HepG2 (cell line): ENCODE data around the gene AP5Z1. TPM values are rescaled to one million over a fixed set of nuclear protein-coding genes. Genes with fewer than 3 reads are reported as not detected.
A peak's percentile ranks its signal among the peaks of the same experiment; 100 is the strongest.

Source experiments
- ATAC-seq: fragments of 200-7000 bp; cut with Tn5 transposase; 3 replicates; pipeline ENCODE4 v1.9.1; 2020; ENCODE audit warnings: mild to moderate bottlenecking, moderate library complexity
- BruUV-seq: library from RNA; stranded (reverse); fragments of 400-500 nt; replicated peaks from 2 replicates; lab custom pipeline; 2021; lab: Mats Ljungman, UMichigan
- CTCF ChIA-PET: fragments of 300-600 bp; formaldehyde crosslinking; extraction: SDS; loops from one replicate; lab custom pipeline; 2021; ENCODE audit warnings: low total read pairs, inconsistent platforms, low intra/inter-chr PET ratio; lab: Yijun Ruan, JAX
- POLR2A ChIA-PET: fragments of 350-600 bp; sonication (Branson Sonifier 250); formaldehyde crosslinking; loops from one replicate; lab custom pipeline; 2020; ENCODE audit warnings: antibody characterized with exemption, inconsistent platforms; lab: Yijun Ruan, JAX
- DNase-seq: peaks from one replicate; pipeline ENCODE4 v3.0.0-alpha.2; 2015; ENCODE audit warnings: low spot score
- FAIRE-seq: peaks from 3 replicates; lab custom pipeline; 2011; peaks lifted over from hg19 to GRCh38; lab: Jason Lieb, UNC
- H2AFZ ChIP-seq: one replicate; pipeline ENCODE4 v1.6.1; 2011; ENCODE audit warnings: low read length, inconsistent platforms
- H3K27ac ChIP-seq: fragments of 300-600 bp; 3 replicates; pipeline ENCODE4 v1.8.0; 2011; ENCODE audit warnings: mixed run types, mild to moderate bottlenecking, mixed read lengths, low read length, inconsistent platforms; ENCODE audit not compliant: insufficient read depth; ENCODE audit errors: extremely low read length
- H3K27me3 ChIP-seq, 2 experiments: fragments of 200-600 bp in 1 of 2; 2 replicates in 1 of 2; 3 replicates in 1 of 2; pipeline versions ENCODE4 v1.6.0 to v1.8.0; 2011; ENCODE audit warnings: low read length in 2 of 2, mild to moderate bottlenecking in 2 of 2, moderate library complexity in 2 of 2, inconsistent platforms in 1 of 2; ENCODE audit not compliant: insufficient read depth in 2 of 2, control insufficient read depth in 1 of 2
- H3K36me3 ChIP-seq, 2 experiments: fragments of 200-600 bp in 1 of 2; replicated peaks in 1 of 2; 2 replicates in 1 of 2; 3 replicates in 1 of 2; pipeline versions ENCODE4 v1.5.1 to v1.8.0; 2011; ENCODE audit warnings: low read length in 2 of 2, inconsistent platforms in 1 of 2; ENCODE audit not compliant: insufficient read depth in 2 of 2, control insufficient read depth in 1 of 2
- H3K4me1 ChIP-seq: 2 replicates; pipeline ENCODE4 v1.5.1; 2012; ENCODE audit warnings: low read length, inconsistent platforms; ENCODE audit not compliant: insufficient read depth
- H3K4me2 ChIP-seq: 2 replicates; pipeline ENCODE4 v1.6.0; 2011; ENCODE audit warnings: low read depth, low read length, inconsistent platforms
- H3K4me3 ChIP-seq, 3 experiments: fragments of 200-600 bp in 1 of 3; sonication (generic), shearing (Covaris generic) in 1 of 3; replicated peaks in 1 of 3; 2 replicates each; pipeline ENCODE4 v1.5.1; 2011 to 2016; ENCODE audit warnings: low read length in 3 of 3, inconsistent platforms in 2 of 3, low read depth in 2 of 3, mild to moderate bottlenecking in 2 of 3, control low read depth in 1 of 3, mixed read lengths in 1 of 3; ENCODE audit not compliant: insufficient read depth in 1 of 3
- H3K79me2 ChIP-seq: one replicate; pipeline ENCODE4 v1.6.1; 2011; ENCODE audit warnings: low read length, inconsistent platforms; ENCODE audit not compliant: insufficient read depth
- H3K9ac ChIP-seq: 2 replicates; pipeline ENCODE4 v1.6.0; 2011; ENCODE audit warnings: mild to moderate bottlenecking, low read depth, low read length, inconsistent platforms; ENCODE audit not compliant: insufficient read depth
- H3K9me3 ChIP-seq: 2 replicates; pipeline ENCODE4 v1.5.1; 2012; ENCODE audit warnings: mild to moderate bottlenecking, low read length
- H4K20me1 ChIP-seq: 2 replicates; pipeline ENCODE4 v1.6.0; 2011; ENCODE audit warnings: inconsistent platforms, mild to moderate bottlenecking, low read length, moderate library complexity; ENCODE audit not compliant: insufficient read depth
- AKAP8 ChIP-seq: sonication (generic); formaldehyde crosslinking; IDR thresholded peaks from 2 replicates; pipeline ENCODE4 v1.5.1; 2020; ENCODE audit warnings: mild to moderate bottlenecking, missing genetic modification reagents
- HNRNPH1 ChIP-seq: fragments of 200-400 bp; formaldehyde crosslinking; optimal IDR thresholded peaks from 2 replicates; pipeline ENCODE3; 2017; ENCODE audit warnings: mild to moderate bottlenecking, low read depth, low read length
- JUNB ChIP-seq: sonication (generic); formaldehyde crosslinking; IDR thresholded peaks from 2 replicates; pipeline ENCODE4 v1.8.0; 2022; ENCODE audit warnings: missing genetic modification reagents, mild to moderate bottlenecking, borderline replicate concordance
- MXI1 ChIP-seq: IDR thresholded peaks from 3 replicates; pipeline ENCODE4 v1.6.1; 2012; ENCODE audit warnings: low read depth, low read length, inconsistent platforms, borderline replicate concordance
- RFXANK ChIP-seq: IDR thresholded peaks from 2 replicates; pipeline ENCODE4 v1.6.1; 2016
- SETDB1 ChIP-seq: sonication (generic); formaldehyde crosslinking; IDR thresholded peaks from 2 replicates; pipeline ENCODE4 v1.5.1; 2020; ENCODE audit warnings: missing genetic modification reagents, mild to moderate bottlenecking, borderline replicate concordance
- ZBTB38 ChIP-seq: sonication (generic); formaldehyde crosslinking; IDR thresholded peaks from 2 replicates; pipeline ENCODE4 v1.5.1; 2020; ENCODE audit warnings: mild to moderate bottlenecking, missing genetic modification reagents
- ZNF331 ChIP-seq: sonication (generic); formaldehyde crosslinking; IDR thresholded peaks from 2 replicates; pipeline ENCODE4 v1.4.0; 2020; ENCODE audit warnings: missing genetic modification reagents
- ZNF577 ChIP-seq: sonication (generic); formaldehyde crosslinking; IDR thresholded peaks from 2 replicates; pipeline ENCODE4 v1.4.0; 2020; ENCODE audit warnings: mild to moderate bottlenecking, low read depth, missing genetic modification reagents, borderline replicate concordance
- ZNF724P ChIP-seq: sonication (generic); formaldehyde crosslinking; IDR thresholded peaks from 2 replicates; pipeline ENCODE4 v1.8.0; 2022; ENCODE audit warnings: missing genetic modification reagents, borderline replicate concordance
- WGBS: methylation state at CpG from one replicate; pipeline ENCODE4 v1.1.6; 2017; ENCODE audit warnings: low lambda C conversion rate; 5-methylcytosine and 5-hydroxymethylcytosine counted together
- in situ Hi-C: cut with HindIII; loops from 2 replicates; pipeline ENCODE4 v1.10.0; 2017; ENCODE audit warnings: low pct_unique_long_range_greater_than_20kb; ENCODE audit not compliant: extremely low pct_ligation_motif_present
- intact Hi-C: fragments of 100-400 bp; cut with micrococcal nuclease; formaldehyde crosslinking; loops from one replicate; pipeline ENCODE4 v1.10.0; 2022; ENCODE audit not compliant: unreplicated experiment
- polyA plus RNA-seq, 8 experiments: library from polyadenylated mRNA; depleted of rRNA in 3 of 8; stranded (reverse) in 7 of 8; unstranded in 1 of 8; fragments of >200 nt; fragmentation: Illumina TruSeq in 4 of 8; extraction: Trizol in 4 of 8; gene quantifications; 2 replicates each; pipeline versions ENCODE4 v1.2.1 to v1.2.3, GENCODE V29; 2011 to 2016; ENCODE audit warnings: low read depth in 4 of 8, missing spikeins in 1 of 8, mixed read lengths in 1 of 8; ENCODE audit not compliant: insufficient read depth in 1 of 8
- total RNA-seq, 5 experiments: library from RNA; depleted of rRNA; stranded (reverse); fragments of >200 nt; fragmentation: Illumina TruSeq; extraction: Trizol; gene quantifications; 2 replicates each; pipeline ENCODE4 v1.2.3, GENCODE V29; 2016; ENCODE audit warnings: low read depth in 1 of 5
- TF ChIP-seq, protein P1 (sequence below): IDR thresholded peaks from 2 replicates; pipeline ENCODE4 v1.6.1; 2016; ENCODE audit warnings: missing genetic modification reagents, missing compliant biosample characterization
- TF ChIP-seq, protein P2 (sequence below): sonication (generic); formaldehyde crosslinking; IDR thresholded peaks from 2 replicates; pipeline ENCODE4 v1.9.0; 2021; ENCODE audit warnings: missing genetic modification reagents, mild to moderate bottlenecking, borderline replicate concordance

Gene AP5Z1
- total and polyA plus RNA-seq, 2 of the 13 experiments (the other 11 are each of a cell fraction or from before 2014, with no cell fraction given), result 9.3 to 15.1 TPM

DNA sequence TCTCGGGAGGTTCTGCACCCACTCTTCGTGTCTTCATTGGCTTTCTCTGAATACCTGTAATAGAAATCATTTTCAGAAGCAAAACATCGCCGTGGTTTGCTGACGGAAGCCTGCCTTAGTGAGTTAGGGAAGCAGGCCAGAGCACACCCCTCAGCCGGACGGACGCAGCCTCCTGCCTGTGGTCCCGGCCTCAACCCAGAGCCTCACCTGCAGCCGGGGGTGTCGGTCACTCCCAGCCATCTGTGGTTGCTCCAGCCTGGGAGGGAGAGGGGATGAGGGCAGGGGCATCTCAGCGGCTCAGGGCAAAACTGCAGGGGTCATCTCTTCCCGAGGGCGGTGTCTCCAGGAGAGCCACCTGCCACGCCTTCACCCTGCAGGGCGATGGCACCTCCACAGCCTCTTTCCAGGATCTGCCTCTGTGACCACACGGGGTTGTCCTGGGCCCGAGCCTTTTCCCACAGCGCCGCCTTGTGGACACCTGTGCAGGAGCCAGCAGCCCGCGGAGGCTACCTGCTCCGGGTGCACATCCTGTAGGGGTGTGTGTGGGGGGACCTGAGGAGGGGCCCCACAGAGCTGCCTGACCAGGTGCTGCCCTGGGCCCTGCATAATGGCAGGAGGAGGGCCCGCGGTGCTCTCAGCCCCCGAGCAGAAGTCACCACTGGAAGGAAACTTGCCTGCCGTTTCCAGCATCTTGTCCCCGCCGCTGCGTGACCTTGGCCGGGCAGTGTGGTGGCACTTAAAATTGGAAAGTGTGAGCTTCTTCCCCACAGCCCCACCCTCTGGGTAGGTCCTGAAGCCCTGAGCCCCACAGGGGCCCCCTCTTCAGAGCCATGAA is 21.6 kb upstream of the AP5Z1 start (continued):
- no peak for TF ChIP-seq HNRNPH1
- TF ChIP-seq AKAP8 (CRISPR knock-in tag), result no peak
- no peak for TF ChIP-seq SETDB1 (CRISPR knock-in tag)
- TF ChIP-seq RFXANK, result no peak
- TF ChIP-seq, protein P1, sequence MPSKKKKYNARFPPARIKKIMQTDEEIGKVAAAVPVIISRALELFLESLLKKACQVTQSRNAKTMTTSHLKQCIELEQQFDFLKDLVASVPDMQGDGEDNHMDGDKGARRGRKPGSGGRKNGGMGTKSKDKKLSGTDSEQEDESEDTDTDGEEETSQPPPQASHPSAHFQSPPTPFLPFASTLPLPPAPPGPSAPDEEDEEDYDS (CRISPR knock-in tag), result no peak
- no peak for TF ChIP-seq ZNF577 (CRISPR knock-in tag)
- no peak for TF ChIP-seq JUNB (CRISPR knock-in tag)
- TF ChIP-seq ZBTB38 (CRISPR knock-in tag), result peak; percentile 47; the same call in 1 of the 2 replicates
- peak; percentile 41; the same call in 1 of the 3 replicates for TF ChIP-seq MXI1

DNA sequence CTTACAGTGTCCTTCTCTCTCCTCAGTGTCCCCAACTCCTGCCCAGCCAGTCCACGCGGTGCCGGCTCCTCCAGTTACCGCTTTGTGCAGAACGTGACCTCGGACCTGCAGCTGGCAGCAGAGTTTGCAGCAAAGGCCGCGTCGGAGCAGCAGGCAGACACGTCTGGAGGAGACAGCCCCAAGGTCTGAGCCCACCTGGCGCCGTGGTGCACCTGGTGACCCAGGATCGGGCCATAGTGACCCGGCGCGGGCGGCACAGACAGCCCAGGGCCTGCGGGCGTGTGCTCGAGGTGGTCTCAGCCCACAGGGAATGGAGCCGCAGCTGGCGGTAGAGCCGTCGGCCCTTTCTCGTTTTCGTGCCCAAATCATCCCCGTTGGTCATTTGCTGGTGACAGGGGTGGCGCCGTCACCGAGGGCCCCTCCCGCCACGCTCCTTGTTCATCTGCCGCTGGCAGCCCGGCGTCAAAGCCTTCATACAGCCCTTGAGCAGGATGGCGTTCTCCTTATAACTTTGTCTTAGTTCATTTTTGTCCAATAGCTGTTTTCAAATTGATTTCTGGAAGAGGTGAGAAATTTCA is 20.9 kb upstream of the AP5Z1 start:
- ChIA-PET POLR2A (no interaction called here), CTCF (interaction anchor here (3.5 kb wide), 1 partner anchor 144 kb away, joined by 25 read pairs; no protein-coding TSS in a partner anchor)
- in situ Hi-C loops (loop anchor here (5.0 to 25.0 kb wide), 2 partner anchors 72 to 142 kb away; partner anchors contain the start of gene FOXK1), intact Hi-C loops (loop anchor here (1.0 kb wide), 1 partner anchor 143 kb away; no protein-coding TSS in a partner anchor)
- Histone ChIP-seq H3K4me2 (no peak overlapping the region), H3K27me3 (no peaks in the 10 kb centered on the region), H3K4me3 (no peak overlapping the region), H3K36me3 (peaks cover 19 to 69% of the 10 kb centered on the region in 2 experiments), H3K9ac (no peak overlapping the region), H2AFZ (no peak overlapping the region), H3K27ac (no peak overlapping the region), H3K9me3 (no peaks in the 10 kb centered on the region), H4K20me1 (peaks cover 16% of the 10 kb centered on the region; the same call in 1 of the 2 replicates), H3K79me2 (peaks cover 8% of the 10 kb centered on the region), H3K4me1 (peaks cover 9% of the 10 kb centered on the region; the same call in 1 of the 2 replicates)
- WGBS, result 96% methylated on average over 20 of the region's 36 CpGs
- FAIRE-seq, result no peak
- ATAC-seq, result no peak
- DNase-seq, result no peak
- no TSS peak for BruUV-seq
- TF ChIP-seq, protein P2, sequence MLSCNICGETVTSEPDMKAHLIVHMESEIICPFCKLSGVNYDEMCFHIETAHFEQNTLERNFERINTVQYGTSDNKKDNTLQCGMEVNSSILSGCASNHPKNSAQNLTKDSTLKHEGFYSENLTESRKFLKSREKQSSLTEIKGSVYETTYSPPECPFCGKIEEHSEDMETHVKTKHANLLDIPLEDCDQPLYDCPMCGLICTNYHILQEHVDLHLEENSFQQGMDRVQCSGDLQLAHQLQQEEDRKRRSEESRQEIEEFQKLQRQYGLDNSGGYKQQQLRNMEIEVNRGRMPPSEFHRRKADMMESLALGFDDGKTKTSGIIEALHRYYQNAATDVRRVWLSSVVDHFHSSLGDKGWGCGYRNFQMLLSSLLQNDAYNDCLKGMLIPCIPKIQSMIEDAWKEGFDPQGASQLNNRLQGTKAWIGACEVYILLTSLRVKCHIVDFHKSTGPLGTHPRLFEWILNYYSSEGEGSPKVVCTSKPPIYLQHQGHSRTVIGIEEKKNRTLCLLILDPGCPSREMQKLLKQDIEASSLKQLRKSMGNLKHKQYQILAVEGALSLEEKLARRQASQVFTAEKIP (CRISPR knock-in tag), result no peak
- 0 out of 2 replicates have a peak, but pooled peaks have one; percentile 28 for TF ChIP-seq ZNF724P (CRISPR knock-in tag)
- no peak for TF ChIP-seq ZNF331 (CRISPR knock-in tag)
